ENCODE measurements around the gene B3GALT5.
"Not testable (repeated sequence)": the region's sequence is repeated elsewhere in the genome, so short reads cannot be mapped to it uniquely, and the experiment has no call there.

B3GALT5 gene

GRCh38 chr21:39669485-39669884 is 56.7 kb downstream of the B3GALT5 start:
- no peak for DNase-seq

- DNase-seq = no peak
Measured at GRCh38 chr21:39669976-39670661, 57.4 kb downstream of the B3GALT5 start.

- no peak for DNase-seq
Measured at GRCh38 chr21:39670701-39671100, 58.0 kb downstream of the B3GALT5 start.

GRCh38 chr21:39671986-39672385 is 59.2 kb downstream of the B3GALT5 start:
- DNase-seq = no peak

GRCh38 chr21:39673163-39673562 is 60.4 kb downstream of the B3GALT5 start:
- no peak for DNase-seq

- no peak for DNase-seq
Measured at GRCh38 chr21:39673736-39674135, 61.0 kb downstream of the B3GALT5 start.

- no peak for DNase-seq
Measured at GRCh38 chr21:39674801-39675200, 62.1 kb downstream of the B3GALT5 start.

GRCh38 chr21:39675590-39675989 is 62.9 kb downstream of the B3GALT5 start:
- no peak for DNase-seq

GRCh38 chr21:39675993-39676661 is 63.4 kb downstream of the B3GALT5 start:
- DNase-seq = no peak

GRCh38 chr21:39680216-39680615 is 67.5 kb downstream of the B3GALT5 start:
- no peak for DNase-seq

- DNase-seq = no peak
Measured at GRCh38 chr21:39681257-39681656, 68.5 kb downstream of the B3GALT5 start.

GRCh38 chr21:39681845-39682244 is 69.1 kb downstream of the B3GALT5 start:
- no peak for DNase-seq

- DNase-seq = no peak
Measured at GRCh38 chr21:39685236-39685635, 72.5 kb downstream of the B3GALT5 start.

- DNase-seq = no peak
Measured at GRCh38 chr21:39685991-39686390, 73.3 kb downstream of the B3GALT5 start.

- DNase-seq = no peak
Measured at GRCh38 chr21:39686646-39687468, 74.1 kb downstream of the B3GALT5 start.

- DNase-seq = no peak
Measured at GRCh38 chr21:39688010-39688409, 75.3 kb downstream of the B3GALT5 start.

GRCh38 chr21:39689860-39690259 is 77.1 kb downstream of the B3GALT5 start:
- not testable (repeated sequence) for DNase-seq

GRCh38 chr21:39690454-39690853 is 77.7 kb downstream of the B3GALT5 start:
- no peak for DNase-seq

GRCh38 chr21:39694750-39695149 is 82.0 kb downstream of the B3GALT5 start:
- DNase-seq = no peak

GRCh38 chr21:39696196-39696595 is 83.5 kb downstream of the B3GALT5 start:
- no peak for DNase-seq

GRCh38 chr21:39696618-39697017 is 83.9 kb downstream of the B3GALT5 start:
- no peak for DNase-seq

GRCh38 chr21:39700318-39700717 is 87.6 kb downstream of the B3GALT5 start:
- no peak for DNase-seq

GRCh38 chr21:39703578-39703977 is 90.8 kb downstream of the B3GALT5 start:
- DNase-seq = no peak

GRCh38 chr21:39705849-39706248 is 93.1 kb downstream of the B3GALT5 start:
- no peak for DNase-seq

All from activated CD4-positive, CD25-positive, alpha-beta regulatory T cell treated with anti-CD3 and anti-CD28 coated beads, Interleukin-2, amount 50 U/mL, for 72 hours (primary cell).